Measurements from ENCODE around the gene KDM4D.

DNA sequence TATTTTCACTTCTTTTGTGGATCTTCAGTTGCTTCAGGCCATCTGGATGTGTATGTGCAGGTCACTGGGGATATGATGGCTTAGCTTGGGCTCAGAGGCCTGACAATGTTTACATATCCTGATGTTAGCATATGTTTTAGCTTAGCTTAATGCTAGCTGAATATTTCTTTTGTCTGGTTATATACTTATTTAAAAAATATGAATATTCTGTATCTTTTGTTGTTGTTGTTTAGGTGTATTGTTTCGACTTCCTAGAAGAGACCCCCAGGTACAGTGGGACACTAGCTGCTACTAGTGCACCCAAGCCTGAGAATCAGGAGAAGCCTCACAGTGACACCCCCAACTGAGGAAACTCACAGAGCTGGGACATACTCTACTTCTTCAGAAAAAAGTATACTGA lies 51.4 kb downstream of the KDM4D start, which contains the start of gene KDM4E:
- TF ChIP-seq, protein P1, sequence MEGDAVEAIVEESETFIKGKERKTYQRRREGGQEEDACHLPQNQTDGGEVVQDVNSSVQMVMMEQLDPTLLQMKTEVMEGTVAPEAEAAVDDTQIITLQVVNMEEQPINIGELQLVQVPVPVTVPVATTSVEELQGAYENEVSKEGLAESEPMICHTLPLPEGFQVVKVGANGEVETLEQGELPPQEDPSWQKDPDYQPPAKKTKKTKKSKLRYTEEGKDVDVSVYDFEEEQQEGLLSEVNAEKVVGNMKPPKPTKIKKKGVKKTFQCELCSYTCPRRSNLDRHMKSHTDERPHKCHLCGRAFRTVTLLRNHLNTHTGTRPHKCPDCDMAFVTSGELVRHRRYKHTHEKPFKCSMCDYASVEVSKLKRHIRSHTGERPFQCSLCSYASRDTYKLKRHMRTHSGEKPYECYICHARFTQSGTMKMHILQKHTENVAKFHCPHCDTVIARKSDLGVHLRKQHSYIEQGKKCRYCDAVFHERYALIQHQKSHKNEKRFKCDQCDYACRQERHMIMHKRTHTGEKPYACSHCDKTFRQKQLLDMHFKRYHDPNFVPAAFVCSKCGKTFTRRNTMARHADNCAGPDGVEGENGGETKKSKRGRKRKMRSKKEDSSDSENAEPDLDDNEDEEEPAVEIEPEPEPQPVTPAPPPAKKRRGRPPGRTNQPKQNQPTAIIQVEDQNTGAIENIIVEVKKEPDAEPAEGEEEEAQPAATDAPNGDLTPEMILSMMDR (conservative IDR thresholded peaks at IDR 0.05; ENCODE audit: low read depth, low read length), result no peak
- TF ChIP-seq EZH2 (IDR thresholded peaks at IDR 0.05; ENCODE audit: low read length, unreplicated experiment) (no peak), EZH2phosphoT487 (IDR thresholded peaks at IDR 0.05; ENCODE audit: borderline replicate concordance, low read length) (no peak)

All from PC-3 (cell line).